PC-3 (cell line): Measurements from ENCODE around the gene ZBTB16. TPM values are rescaled to one million over a fixed set of nuclear protein-coding genes. Genes with fewer than 3 reads are reported as not detected.
A peak's percentile ranks its signal among the peaks of the same experiment; 100 is the strongest.

Experiments used
- ATAC-seq: fragments of 200-7000 bp; cut with Tn5 transposase; 2 replicates; pipeline ENCODE4 v1.9.1; 2020; ENCODE audit warnings: mild to moderate bottlenecking, moderate library complexity
- BruUV-seq: library from RNA; stranded (reverse); fragments of 400-500 nt; replicated peaks from 2 replicates; lab custom pipeline; 2021; lab: Mats Ljungman, UMichigan
- CTCF ChIA-PET: fragments of 300-600 bp; sonication (Branson Sonifier 250); formaldehyde crosslinking; loops from one replicate; lab custom pipeline; 2022; ENCODE audit warnings: antibody characterized with exemption; lab: Charles Lee
- POLR2A ChIA-PET: fragments of 300-600 bp; sonication (Branson Sonifier 250); formaldehyde crosslinking; loops from one replicate; lab custom pipeline; 2022; ENCODE audit warnings: antibody characterized with exemption; ENCODE audit not compliant: unreplicated experiment; lab: Charles Lee
- DNase-seq: peaks from one replicate; pipeline ENCODE4 v3.0.0-alpha.2; 2015
- H2AFZ ChIP-seq: fragments of 300-600 bp; sonication (generic); 2 replicates; pipeline ENCODE4 v1.6.0; 2016; ENCODE audit warnings: antibody characterized with exemption, low read length
- H3F3A ChIP-seq: fragments of 300-600 bp; sonication (generic); one replicate; pipeline ENCODE4 v1.6.0; 2017; ENCODE audit warnings: antibody characterized with exemption, low read length, control low read depth, mild to moderate bottlenecking; ENCODE audit not compliant: unreplicated experiment
- H3K27ac ChIP-seq: fragments of 300-600 bp; sonication (generic); 2 replicates; pipeline ENCODE4 v1.5.1; 2016; ENCODE audit warnings: mild to moderate bottlenecking, low read length
- H3K27me3 ChIP-seq: fragments of 300-600 bp; sonication (generic); 2 replicates; pipeline ENCODE4 v1.6.1; 2016; ENCODE audit warnings: low read length, mixed read lengths
- H3K36me3 ChIP-seq: fragments of 300-600 bp; sonication (generic); 2 replicates; pipeline ENCODE4 v1.6.1; 2016; ENCODE audit warnings: low read depth, mixed run types, low read length, mixed read lengths
- H3K4me1 ChIP-seq: fragments of 300-600 bp; sonication (generic); 2 replicates; pipeline ENCODE4 v1.5.1; 2016; ENCODE audit warnings: low read length; ENCODE audit not compliant: insufficient read depth
- H3K4me2 ChIP-seq: fragments of 300-600 bp; sonication (generic); 2 replicates; pipeline ENCODE4 v1.6.0; 2016; ENCODE audit warnings: low read length
- H3K4me3 ChIP-seq: fragments of 300-600 bp; sonication (generic); 2 replicates; pipeline ENCODE4 v1.5.1; 2016; ENCODE audit warnings: mild to moderate bottlenecking, low read length, mixed read lengths
- H3K79me2 ChIP-seq: fragments of 300-600 bp; sonication (generic); 2 replicates; pipeline ENCODE4 v1.6.1; 2017; ENCODE audit warnings: low read length, mixed read lengths
- H3K9ac ChIP-seq: fragments of 300-600 bp; sonication (generic); 2 replicates; pipeline ENCODE4 v1.6.0; 2016; ENCODE audit warnings: mild to moderate bottlenecking, low read length
- H3K9me2 ChIP-seq: fragments of 300-600 bp; sonication (generic); replicated peaks from 2 replicates; pipeline ENCODE4 v1.6.1; 2016; ENCODE audit warnings: mixed run types, low read length, mixed read lengths
- H3K9me3 ChIP-seq: fragments of 300-600 bp; sonication (generic); 2 replicates; pipeline ENCODE4 v1.6.1; 2016; ENCODE audit warnings: low read length, mixed read lengths
- H4K20me1 ChIP-seq: fragments of 300-600 bp; sonication (generic); 2 replicates; pipeline ENCODE4 v1.6.1; 2016; ENCODE audit warnings: low read length, mixed read lengths
- CTCF ChIP-seq: fragments of 300-600 bp; sonication (generic); conservative IDR thresholded peaks from 2 replicates; pipeline ENCODE4 v1.5.1; 2017; ENCODE audit warnings: antibody characterized with exemption, low read depth, mild to moderate bottlenecking, low read length
- EZH2 ChIP-seq: fragments of 300-600 bp; sonication (generic); IDR thresholded peaks from one replicate; pipeline ENCODE4 v1.6.1; 2017; ENCODE audit warnings: antibody characterized with exemption, mild to moderate bottlenecking, low read length; ENCODE audit not compliant: unreplicated experiment
- EZH2phosphoT487 ChIP-seq: fragments of 300-600 bp; sonication (generic); IDR thresholded peaks from 2 replicates; pipeline ENCODE4 v1.6.1; 2018; ENCODE audit warnings: mild to moderate bottlenecking, antibody characterized with exemption, low read length, borderline replicate concordance
- intact Hi-C: fragments of 100-400 bp; cut with micrococcal nuclease; formaldehyde crosslinking; loops from 2 replicates; pipeline ENCODE4 v1.9.0; 2023
- total RNA-seq: library from RNA; depleted of rRNA; stranded (reverse); fragments of >200 nt; gene quantifications from 2 replicates; pipeline ENCODE4 v1.2.3, GENCODE V29; 2014

ZBTB16 gene
- total RNA-seq, 1 experiment from 2014 or later = not detected

- no TSS peak for BruUV-seq
- Histone ChIP-seq H3K27me3 (peaks cover 73% of the 10 kb centered on the region), H3K4me3 (no peak overlapping the region), H3K4me2 (no peak overlapping the region), H4K20me1 (peaks cover 18% of the 10 kb centered on the region), H3K36me3 (no peaks in the 10 kb centered on the region), H3K27ac (no peak overlapping the region), H3K79me2 (no peaks in the 10 kb centered on the region), H2AFZ (no peak overlapping the region), H3K9me3 (no peaks in the 10 kb centered on the region), H3K9me2 (no peaks in the 10 kb centered on the region), H3K9ac (no peak overlapping the region), H3F3A (no peaks in the 10 kb centered on the region), H3K4me1 (peaks cover 30% of the 10 kb centered on the region)
- CTCF ChIA-PET = no interaction called here
- ATAC-seq (no peak), DNase-seq (no peak)
- TF ChIP-seq EZH2phosphoT487 (no peak), EZH2 (no peak), CTCF (no peak)
- intact Hi-C loops = no loop called here
- POLR2A ChIA-PET = no interaction called here
Observed at GRCh38 chr11:114158421-114158820, 98.9 kb downstream of the ZBTB16 start.

GRCh38 chr11:114158886-114159285 lies 99.4 kb downstream of the ZBTB16 start:
- no peaks in the 10 kb centered on the region for H3K79me2 ChIP-seq
- ChIA-PET CTCF (no interaction called here), POLR2A (no interaction called here)
- no peak overlapping the region for H3K27ac ChIP-seq
- peaks cover 73% of the 10 kb centered on the region for H3K27me3 ChIP-seq
- H3K9me2 ChIP-seq = no peaks in the 10 kb centered on the region
- ATAC-seq = peak; percentile 34
- peak overlapping the region; percentile 56 for H3K4me2 ChIP-seq
- intact Hi-C loops = no loop called here
- no TSS peak for BruUV-seq
- H3F3A ChIP-seq = no peaks in the 10 kb centered on the region
- H4K20me1 ChIP-seq = peaks cover 18% of the 10 kb centered on the region
- no peak overlapping the region for H2AFZ ChIP-seq
- TF ChIP-seq EZH2 (no peak), CTCF (no peak), EZH2phosphoT487 (no peak)
- peak; percentile 66 for DNase-seq
- H3K4me3 ChIP-seq = no peak overlapping the region
- no peaks in the 10 kb centered on the region for H3K36me3 ChIP-seq
- H3K9me3 ChIP-seq = no peaks in the 10 kb centered on the region
- H3K4me1 ChIP-seq = peaks cover 35% of the 10 kb centered on the region
- no peak overlapping the region for H3K9ac ChIP-seq

GRCh38 chr11:114159320-114159719 lies 99.8 kb downstream of the ZBTB16 start:
- ChIA-PET CTCF (no interaction called here), POLR2A (interaction anchor here (0.6 kb wide), 1 partner anchor 210 kb away, joined by 3 read pairs; no protein-coding TSS in a partner anchor)
- H3K9me3 ChIP-seq = no peaks in the 10 kb centered on the region
- BruUV-seq = no TSS peak
- H3K79me2 ChIP-seq = no peaks in the 10 kb centered on the region
- DNase-seq (peak; percentile 51), ATAC-seq (peak; percentile 10)
- peaks cover 74% of the 10 kb centered on the region for H3K27me3 ChIP-seq
- H3K4me2 ChIP-seq = peak overlapping the region; percentile 56
- no peak overlapping the region for H3K9ac ChIP-seq
- no peak overlapping the region for H2AFZ ChIP-seq
- H3K4me3 ChIP-seq = no peak overlapping the region
- TF ChIP-seq CTCF (no peak), EZH2phosphoT487 (no peak), EZH2 (no peak)
- H3K36me3 ChIP-seq = no peaks in the 10 kb centered on the region
- no peaks in the 10 kb centered on the region for H3F3A ChIP-seq
- peaks cover 18% of the 10 kb centered on the region for H4K20me1 ChIP-seq
- H3K9me2 ChIP-seq = no peaks in the 10 kb centered on the region
- H3K27ac ChIP-seq = no peak overlapping the region
- intact Hi-C loops = no loop called here
- H3K4me1 ChIP-seq = peaks cover 39% of the 10 kb centered on the region
